GM23248 (cell line): ENCODE measurements around the gene HOXB4.

Experiments used
- EZH2 ChIP-seq: fragments of 200-600 bp; sonication (generic); IDR thresholded peaks from 2 replicates; pipeline ENCODE4 v1.6.1; 2018; ENCODE audit warnings: antibody characterized with exemption, mild to moderate bottlenecking; ENCODE audit not compliant: insufficient read depth, poor library complexity, severe bottlenecking
- EZH2phosphoT487 ChIP-seq: fragments of 200-600 bp; sonication (generic); IDR thresholded peaks from 2 replicates; pipeline ENCODE4 v1.6.1; 2018; ENCODE audit warnings: antibody characterized with exemption, moderate library complexity, mild to moderate bottlenecking, low read depth; ENCODE audit not compliant: insufficient read depth

DNA sequence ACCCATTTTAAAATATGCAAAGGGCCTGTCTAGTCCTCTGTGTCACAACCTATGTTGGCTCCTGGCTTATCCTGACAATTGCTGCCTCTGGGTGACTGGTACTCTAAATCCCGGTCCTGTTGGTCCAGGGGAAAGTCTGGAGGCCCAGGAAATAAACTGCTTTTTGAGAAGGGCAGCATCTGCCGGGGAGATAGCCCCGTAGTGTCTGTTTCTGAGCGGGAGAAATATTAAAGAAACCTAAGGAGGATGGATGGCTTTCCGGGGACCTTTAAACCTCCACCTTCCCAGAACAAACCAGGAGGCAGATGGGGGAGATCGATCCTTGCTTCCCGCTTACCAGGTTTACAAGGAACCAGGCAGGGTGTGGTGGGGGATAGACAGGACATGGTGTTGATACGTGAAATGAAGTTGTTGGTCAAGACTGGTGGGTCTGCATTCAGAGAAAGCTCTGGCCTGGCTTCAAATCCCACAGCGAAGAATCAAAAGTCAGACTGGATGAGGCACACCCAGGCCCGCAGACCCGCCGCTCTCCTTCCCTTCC, 37.0 kb downstream of the HOXB4 start:
- TF ChIP-seq EZH2 (no peak), EZH2phosphoT487 (no peak)
